ENCODE results near the gene SMCP. TPM values are rescaled to one million over a fixed set of nuclear protein-coding genes. Genes with fewer than 3 reads are reported as not detected.

The SMCP gene
- not detected for polyA plus RNA-seq (ENCODE audit: insufficient read length in 3 of 3)

GRCh38 chr1:152878042-152878441 is at the start of gene SMCP:
TSS of gene SMCP (plus strand) at chr1:152878322. CDS start at chr1:152884423, 6,101 bp downstream.
- no peak for DNase-seq (ENCODE audit: low read depth in 3 of 3, low spot score in 2 of 3)

- no peak for DNase-seq (ENCODE audit: low read depth in 3 of 3, low spot score in 2 of 3)
Measured at GRCh38 chr1:152836870-152837269, 41.3 kb upstream of the SMCP start.

GRCh38 chr1:152842556-152842955 is 35.6 kb upstream of the SMCP start, which contains the start of gene LCE6A:
TSS of gene LCE6A (plus strand) at chr1:152842856. CDS start at chr1:152843521, 665 bp downstream.
- no peak for DNase-seq (ENCODE audit: low read depth in 3 of 3, low spot score in 2 of 3)

- DNase-seq (ENCODE audit: low read depth in 3 of 3, low spot score in 2 of 3) = no peak
Measured at GRCh38 chr1:152855661-152856060, 22.5 kb upstream of the SMCP start.

- no peak for DNase-seq (ENCODE audit: low read depth in 3 of 3, low spot score in 2 of 3)
Measured at GRCh38 chr1:152858062-152858461, 20.1 kb upstream of the SMCP start.

- DNase-seq (ENCODE audit: low read depth in 3 of 3, low spot score in 2 of 3) = no peak
Measured at GRCh38 chr1:152859696-152860095, 18.4 kb upstream of the SMCP start, which contains the start of gene LCE7A. TSS of gene LCE7A (plus strand) at chr1:152859996. CDS start at chr1:152860698, 702 bp downstream.

- DNase-seq (ENCODE audit: low read depth in 3 of 3, low spot score in 2 of 3) = no peak
Measured at GRCh38 chr1:152860129-152860528, 18.0 kb upstream of the SMCP start.

- DNase-seq (ENCODE audit: low read depth in 3 of 3, low spot score in 2 of 3) = no peak
Measured at GRCh38 chr1:152861374-152861773, 16.7 kb upstream of the SMCP start.

GRCh38 chr1:152864443-152864842 is 13.7 kb upstream of the SMCP start:
- DNase-seq (ENCODE audit: low read depth in 3 of 3, low spot score in 2 of 3) = no peak

- no peak for DNase-seq (ENCODE audit: low read depth in 3 of 3, low spot score in 2 of 3)
Measured at GRCh38 chr1:152866321-152866720, 11.8 kb upstream of the SMCP start.

- peak; percentile 27 to 49 (median 31) for DNase-seq (ENCODE audit: low read depth in 3 of 3, low spot score in 2 of 3)
Measured at GRCh38 chr1:152869808-152870419, 8.2 kb upstream of the SMCP start.

GRCh38 chr1:152870831-152871730 is 7.0 kb upstream of the SMCP start:
- peak in 1 of 3 donors; percentile 6 for DNase-seq (ENCODE audit: low read depth in 3 of 3, low spot score in 2 of 3)

GRCh38 chr1:152871731-152872126 is 6.4 kb upstream of the SMCP start:
- no peak for DNase-seq (ENCODE audit: low read depth in 3 of 3, low spot score in 2 of 3)

- no peak for DNase-seq (ENCODE audit: low read depth in 3 of 3, low spot score in 2 of 3)
Measured at GRCh38 chr1:152873495-152873894, 4.6 kb upstream of the SMCP start.

- DNase-seq (ENCODE audit: low read depth in 3 of 3, low spot score in 2 of 3) = no peak
Measured at GRCh38 chr1:152876827-152877226, 1.3 kb upstream of the SMCP start.

GRCh38 chr1:152879559-152880198 is 1.6 kb downstream of the SMCP start:
- DNase-seq (ENCODE audit: low read depth in 3 of 3, low spot score in 2 of 3) = no peak

- DNase-seq (ENCODE audit: low read depth in 3 of 3, low spot score in 2 of 3) = no peak
Measured at GRCh38 chr1:152880316-152880715, 2.2 kb downstream of the SMCP start.

- DNase-seq (ENCODE audit: low read depth in 3 of 3, low spot score in 2 of 3) = no peak
Measured at GRCh38 chr1:152880907-152881306, 2.8 kb downstream of the SMCP start.

- no peak for DNase-seq (ENCODE audit: low read depth in 3 of 3, low spot score in 2 of 3)
Measured at GRCh38 chr1:152884085-152884484, 6.0 kb downstream of the SMCP start.

GRCh38 chr1:152884506-152884905 is 6.4 kb downstream of the SMCP start:
- DNase-seq (ENCODE audit: low read depth in 3 of 3, low spot score in 2 of 3) = no peak

GRCh38 chr1:152884966-152885624 is 7.0 kb downstream of the SMCP start:
- DNase-seq (ENCODE audit: low read depth in 3 of 3, low spot score in 2 of 3) = no peak

Data from right renal cortex interstitium (tissue), 3 donors.